A549 (cell line): Measurements from ENCODE around the gene PRR23E. TPM values are rescaled to one million over a fixed set of nuclear protein-coding genes. Genes with fewer than 3 reads are reported as not detected.

Experiments
- ATAC-seq, 2 experiments: fragments of 200-7000 bp in 1 of 2; fragments of >200 bp in 1 of 2; cut with Nextera tagmentation in 1 of 2; cut with Tn5 transposase in 1 of 2; 3 replicates each; pipeline versions ENCODE4 v1.8.0 to v1.9.1; 2018 to 2020; ENCODE audit warnings: mild to moderate bottlenecking in 1 of 2, moderate library complexity in 1 of 2
- CTCF ChIA-PET: fragments of 300-600 bp; sonication (Branson Sonifier 250); formaldehyde crosslinking; extraction: SDS; loops from one replicate; lab custom pipeline; 2021; ENCODE audit warnings: antibody characterized with exemption, inconsistent platforms; lab: Yijun Ruan, JAX
- POLR2A ChIA-PET: fragments of 350-600 bp; formaldehyde crosslinking; extraction: SDS; loops from one replicate; lab custom pipeline; 2021; ENCODE audit warnings: antibody characterized with exemption, inconsistent platforms; lab: Yijun Ruan, JAX
- DNase-seq, 2 experiments: peaks; one replicate each; pipeline versions ENCODE4 v3.0.0 to v3.0.0-alpha.2; 2011 to 2016; ENCODE audit warnings: low read depth in 1 of 2, low spot score in 1 of 2
- FAIRE-seq: peaks from 2 replicates; lab custom pipeline; 2011; peaks lifted over from hg19 to GRCh38; lab: Jason Lieb, UNC
- H3K27ac ChIP-seq, 2 experiments: fragments of >200 bp; sonication (Bioruptor Twin); formaldehyde crosslinking; 3 replicates each; pipeline ENCODE4 v1.5.1; 2016 to 2017
- H3K4me1 ChIP-seq: fragments of >200 bp; sonication (Bioruptor Twin); formaldehyde crosslinking; 3 replicates; pipeline ENCODE4 v1.6.1; 2016
- H3K4me2 ChIP-seq: fragments of >200 bp; sonication (Bioruptor Twin); formaldehyde crosslinking; 3 replicates; pipeline ENCODE4 v1.6.1; 2016
- H3K4me3 ChIP-seq: fragments of >200 bp; sonication (Bioruptor Twin); formaldehyde crosslinking; 3 replicates; pipeline ENCODE4 v1.5.1; 2016
- H3K9me3 ChIP-seq: fragments of >200 bp; sonication (Bioruptor Twin); formaldehyde crosslinking; 3 replicates; pipeline ENCODE4 v1.6.1; 2016
- BHLHE40 ChIP-seq: IDR thresholded peaks from 2 replicates; pipeline ENCODE4 v1.6.1; 2012; ENCODE audit warnings: low read depth, low read length, inconsistent platforms
- CBX2 ChIP-seq: fragments of 200-600 bp; sonication (generic); IDR thresholded peaks from 2 replicates; pipeline ENCODE4 v1.6.1; 2016; ENCODE audit warnings: low read depth, mild to moderate bottlenecking, borderline replicate concordance
- CBX8 ChIP-seq: fragments of 200-600 bp; sonication (generic); IDR thresholded peaks from 2 replicates; pipeline ENCODE4 v1.6.1; 2016
- CEBPB ChIP-seq, 2 experiments: fragments of >200 bp in 1 of 2; sonication (Bioruptor Twin) in 1 of 2; formaldehyde crosslinking in 1 of 2; IDR thresholded peaks; 2 replicates each; pipeline ENCODE4 v1.6.1; 2012 to 2016
- CHD4 ChIP-seq: fragments of 200-600 bp; sonication (generic); IDR thresholded peaks from 2 replicates; pipeline ENCODE4 v1.6.1; 2016; ENCODE audit warnings: antibody characterized with exemption, mild to moderate bottlenecking, borderline replicate concordance
- EHF ChIP-seq: fragments of 250-450 bp; sonication (Bioruptor Pico); IDR thresholded peaks from 2 replicates; pipeline ENCODE4 v1.5.0; 2020; ENCODE audit warnings: mild to moderate bottlenecking
- EHMT2 ChIP-seq: fragments of 200-600 bp; sonication (generic); IDR thresholded peaks from 2 replicates; pipeline ENCODE4 v1.6.1; 2016; ENCODE audit warnings: antibody characterized with exemption, low read depth, mild to moderate bottlenecking, moderate library complexity
- ESRRA ChIP-seq: fragments of 150-350 bp; IDR thresholded peaks from 2 replicates; pipeline ENCODE4 v1.6.1; 2014; ENCODE audit warnings: mild to moderate bottlenecking, low read length, borderline replicate concordance
- FOSB ChIP-seq: fragments of 250-450 bp; sonication (Bioruptor Pico); IDR thresholded peaks from 2 replicates; pipeline ENCODE4 v1.5.0; 2020; ENCODE audit warnings: mild to moderate bottlenecking, moderate library complexity
- FOSL2 ChIP-seq, 2 experiments: fragments of 450-650 bp in 1 of 2; fragments of >200 bp in 1 of 2; sonication (Bioruptor Twin) in 1 of 2; formaldehyde crosslinking; IDR thresholded peaks; 2 replicates each; pipeline versions ENCODE4 v1.5.0 to v1.6.1; 2016 to 2020; ENCODE audit warnings: mild to moderate bottlenecking in 1 of 2, moderate library complexity in 1 of 2
- FOXS1 ChIP-seq: fragments of 250-450 bp; sonication (Bioruptor Pico); IDR thresholded peaks from 2 replicates; pipeline ENCODE4 v1.5.0; 2020; ENCODE audit warnings: mild to moderate bottlenecking, moderate library complexity
- GATA3 ChIP-seq: IDR thresholded peaks from 2 replicates; pipeline ENCODE4 v1.6.1; 2012; ENCODE audit warnings: borderline replicate concordance
- HDAC2 ChIP-seq: fragments of 200-600 bp; sonication (generic); IDR thresholded peaks from 2 replicates; pipeline ENCODE4 v1.6.1; 2016
- HOXB13 ChIP-seq: fragments of 250-450 bp; sonication (Bioruptor Pico); IDR thresholded peaks from 2 replicates; pipeline ENCODE4 v1.5.0; 2020; ENCODE audit warnings: low read depth, mild to moderate bottlenecking, moderate library complexity
- KDM5A ChIP-seq: fragments of 200-600 bp; sonication (generic); IDR thresholded peaks from 2 replicates; pipeline ENCODE4 v1.6.1; 2016; ENCODE audit warnings: antibody characterized with exemption, mild to moderate bottlenecking
- MYC ChIP-seq: IDR thresholded peaks from 2 replicates; pipeline ENCODE4 v1.6.1; 2012; ENCODE audit warnings: mild to moderate bottlenecking, inconsistent platforms, low read length, improper control_type of control experiment, borderline replicate concordance
- PHF8 ChIP-seq: fragments of 200-600 bp; sonication (generic); IDR thresholded peaks from 2 replicates; pipeline ENCODE4 v1.6.1; 2016; ENCODE audit warnings: low read depth, mild to moderate bottlenecking, antibody characterized with exemption, moderate library complexity, borderline replicate concordance
- POLR2AphosphoS2 ChIP-seq: conservative IDR thresholded peaks from 2 replicates; pipeline ENCODE4 v1.6.1; 2012; ENCODE audit warnings: low read length, improper control_type of control experiment, inconsistent platforms
- RCOR1 ChIP-seq: fragments of 150-350 bp; IDR thresholded peaks from 2 replicates; pipeline ENCODE4 v1.6.1; 2014; ENCODE audit warnings: antibody characterized with exemption, low read length, low read depth
- SMC3 ChIP-seq: fragments of >200 bp; sonication (Bioruptor Twin); formaldehyde crosslinking; IDR thresholded peaks from 3 replicates; pipeline ENCODE4 v1.6.1; 2018; ENCODE audit warnings: inconsistent platforms
- SREBF2 ChIP-seq: fragments of 450-650 bp; IDR thresholded peaks from 2 replicates; pipeline ENCODE4 v1.6.1; 2014; ENCODE audit warnings: mild to moderate bottlenecking, moderate library complexity
- ZC3H11A ChIP-seq: fragments of 450-650 bp; IDR thresholded peaks from 2 replicates; pipeline ENCODE4 v1.6.1; 2014; ENCODE audit warnings: antibody characterized with exemption, mild to moderate bottlenecking
- ZFP36 ChIP-seq: fragments of 450-650 bp; IDR thresholded peaks from 2 replicates; pipeline ENCODE4 v1.6.1; 2014; ENCODE audit warnings: borderline replicate concordance; ENCODE audit not compliant: partially characterized antibody
- ZNF302 ChIP-seq: fragments of 250-450 bp; sonication (Bioruptor Pico); IDR thresholded peaks from 2 replicates; pipeline ENCODE4 v1.9.0; 2021; ENCODE audit warnings: inconsistent platforms, mild to moderate bottlenecking, moderate library complexity
- WGBS: methylation state at CpG from one replicate; pipeline ENCODE4 v1.1.6; 2017; ENCODE audit errors: missing lambda C conversion rate; 5-methylcytosine and 5-hydroxymethylcytosine counted together
- polyA plus RNA-seq, 4 experiments: library from polyadenylated mRNA; depleted of rRNA in 3 of 4; stranded (reverse); fragments of >200 nt; fragmentation: RNase III in 1 of 4; extraction: RNeasy Plus Mini Kit Qiagen cat#74134 plus additional on column Dnase treatment in 1 of 4; gene quantifications; 2 replicates in 3 of 4; 3 replicates in 1 of 4; pipeline ENCODE4 v1.2.3, GENCODE V29; 2011 to 2017
- TF ChIP-seq, protein P1 (sequence below): fragments of 150-350 bp; IDR thresholded peaks from 2 replicates; pipeline ENCODE4 v1.6.1; 2014; ENCODE audit warnings: low read depth, mild to moderate bottlenecking, low read length
- TF ChIP-seq, protein P2 (sequence below): IDR thresholded peaks from 2 replicates; pipeline ENCODE4 v1.6.1; 2012
- TF ChIP-seq, protein P3 (sequence below): fragments of >200 bp; sonication (Bioruptor Twin); formaldehyde crosslinking; IDR thresholded peaks from 3 replicates; pipeline ENCODE4 v1.5.1; 2016

PRR23E gene
- polyA plus RNA-seq, 2 of the 4 experiments (the other 2 are of a cell fraction): not detected

DNA sequence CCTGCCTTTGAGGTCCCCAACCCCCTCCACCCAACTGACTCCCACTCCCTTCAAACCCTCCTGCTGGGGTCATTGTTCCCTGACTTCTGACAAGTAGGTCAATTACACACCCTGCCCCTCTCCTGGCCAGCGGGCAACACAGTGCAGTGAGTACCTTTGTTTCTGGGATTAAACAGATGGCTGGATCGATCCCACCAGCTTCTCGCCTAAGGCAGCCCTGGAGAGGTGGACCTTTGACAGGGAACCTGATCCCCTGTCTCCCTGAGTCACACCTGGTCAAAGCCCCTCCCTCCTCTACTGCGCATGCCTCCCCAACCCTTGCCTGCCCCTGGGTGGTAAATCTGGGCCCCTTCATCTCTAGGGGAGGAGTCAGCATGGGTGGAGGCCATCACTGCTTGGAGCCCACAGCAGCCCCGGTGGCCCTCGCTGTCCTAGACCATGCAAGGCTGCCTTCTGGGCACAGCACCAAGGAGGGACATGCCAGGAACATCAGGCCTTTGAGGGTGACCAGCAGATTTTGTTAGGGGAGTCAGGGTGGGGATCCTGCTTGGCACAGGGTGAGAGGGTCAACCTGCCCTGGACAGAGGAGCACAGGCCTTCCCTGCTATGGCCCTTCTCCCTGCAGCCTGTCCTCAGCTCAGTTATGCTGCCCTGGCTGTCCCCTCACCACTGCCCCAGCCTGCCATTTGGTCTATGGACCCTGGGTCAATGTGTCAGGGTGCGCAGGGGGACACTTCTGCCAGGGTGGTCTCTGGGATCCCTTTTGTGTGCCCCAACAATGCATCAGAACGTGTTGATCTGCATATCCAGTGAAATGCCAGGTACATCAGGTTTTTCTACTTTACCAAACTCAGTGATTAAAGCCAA lies 9.8 kb upstream of the PRR23E start:
- CTCF ChIA-PET: no interaction called here
- no peak for TF ChIP-seq FOSB (CRISPR knock-in tag)
- TF ChIP-seq CBX8: no peak
- no peak for TF ChIP-seq EHMT2
- TF ChIP-seq FOSL2 (IDR thresholded peaks at IDR 0.05): no peak
- TF ChIP-seq FOSL2 (CRISPR knock-in tag; IDR thresholded peaks at IDR 0.05): no peak
- TF ChIP-seq POLR2AphosphoS2: no peak
- no peak for TF ChIP-seq ZC3H11A
- no peak for ATAC-seq
- H3K27ac ChIP-seq: no peak overlapping the region
- no peak for FAIRE-seq
- POLR2A ChIA-PET: no interaction called here
- WGBS: 49% methylated on average over 6 of the region's 8 CpGs
- no peaks in the 10 kb centered on the region for H3K4me1 ChIP-seq
- no peak overlapping the region for H3K4me2 ChIP-seq
- 0 out of 3 replicates have a peak, but pooled peaks cover 4% of the 10 kb centered on the region for H3K9me3 ChIP-seq
- H3K4me3 ChIP-seq: no peak overlapping the region
- no peak for DNase-seq

DNA sequence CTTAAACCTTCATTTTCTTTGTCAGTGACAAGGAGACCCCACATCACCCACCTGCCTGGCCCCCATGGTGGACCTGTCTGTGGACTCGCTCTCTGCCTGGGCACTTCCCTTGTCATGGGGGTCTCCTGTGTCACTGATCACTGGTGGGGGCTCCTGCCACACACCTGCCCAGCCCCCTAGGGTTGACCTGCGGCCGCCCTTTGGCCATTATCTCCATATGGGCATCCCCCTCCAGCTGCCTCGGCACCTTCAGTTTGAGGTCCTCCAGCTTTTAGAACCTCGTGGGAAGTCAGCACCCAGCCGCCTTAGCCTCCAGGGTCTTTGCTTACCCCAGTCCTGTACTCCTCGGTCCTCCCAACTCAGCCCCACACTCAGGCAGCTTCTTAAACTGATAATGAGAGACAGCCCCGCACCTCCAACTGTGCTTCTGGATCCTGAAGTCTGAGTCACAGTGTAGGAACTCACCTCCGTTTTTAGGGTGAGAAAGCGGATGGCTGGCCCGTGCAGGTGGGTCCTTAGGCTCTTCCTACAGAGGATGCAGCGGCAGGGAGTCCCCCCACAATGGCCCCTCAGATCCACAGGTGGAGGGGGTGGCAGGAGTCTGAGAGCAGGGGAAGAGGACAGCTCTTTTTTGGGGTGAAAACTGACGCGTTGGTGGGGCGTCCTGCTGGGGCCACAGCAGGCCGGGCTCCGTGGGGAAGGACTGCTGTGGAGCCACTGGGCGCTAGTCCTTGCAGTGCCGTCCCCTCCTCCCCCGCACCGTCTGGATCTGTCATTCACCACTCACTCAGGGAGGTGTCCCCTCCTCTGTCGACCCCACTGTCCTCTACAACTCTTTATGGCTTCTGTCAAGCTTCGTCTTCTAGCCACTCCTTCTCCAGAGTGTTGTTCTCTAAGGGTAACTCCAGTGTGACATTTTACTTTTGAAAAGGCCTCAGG lies 8.7 kb upstream of the PRR23E start:
- no peak for ATAC-seq
- Histone ChIP-seq H3K4me3 (no peak overlapping the region), H3K4me2 (no peak overlapping the region), H3K9me3 (0 out of 3 replicates have a peak, but pooled peaks cover 4% of the 10 kb centered on the region), H3K27ac (no peak overlapping the region), H3K4me1 (no peaks in the 10 kb centered on the region)
- ChIA-PET CTCF (no interaction called here), POLR2A (no interaction called here)
- no peak for FAIRE-seq
- TF ChIP-seq BHLHE40: no peak
- TF ChIP-seq, protein P1, sequence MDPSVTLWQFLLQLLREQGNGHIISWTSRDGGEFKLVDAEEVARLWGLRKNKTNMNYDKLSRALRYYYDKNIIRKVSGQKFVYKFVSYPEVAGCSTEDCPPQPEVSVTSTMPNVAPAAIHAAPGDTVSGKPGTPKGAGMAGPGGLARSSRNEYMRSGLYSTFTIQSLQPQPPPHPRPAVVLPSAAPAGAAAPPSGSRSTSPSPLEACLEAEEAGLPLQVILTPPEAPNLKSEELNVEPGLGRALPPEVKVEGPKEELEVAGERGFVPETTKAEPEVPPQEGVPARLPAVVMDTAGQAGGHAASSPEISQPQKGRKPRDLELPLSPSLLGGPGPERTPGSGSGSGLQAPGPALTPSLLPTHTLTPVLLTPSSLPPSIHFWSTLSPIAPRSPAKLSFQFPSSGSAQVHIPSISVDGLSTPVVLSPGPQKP: no peak
- TF ChIP-seq ZNF302 (CRISPR knock-in tag): no peak
- TF ChIP-seq CBX2: no peak
- no peak for TF ChIP-seq ZFP36
- TF ChIP-seq SMC3: no peak
- no peak for TF ChIP-seq SREBF2
- TF ChIP-seq HDAC2: no peak
- TF ChIP-seq, protein P2, sequence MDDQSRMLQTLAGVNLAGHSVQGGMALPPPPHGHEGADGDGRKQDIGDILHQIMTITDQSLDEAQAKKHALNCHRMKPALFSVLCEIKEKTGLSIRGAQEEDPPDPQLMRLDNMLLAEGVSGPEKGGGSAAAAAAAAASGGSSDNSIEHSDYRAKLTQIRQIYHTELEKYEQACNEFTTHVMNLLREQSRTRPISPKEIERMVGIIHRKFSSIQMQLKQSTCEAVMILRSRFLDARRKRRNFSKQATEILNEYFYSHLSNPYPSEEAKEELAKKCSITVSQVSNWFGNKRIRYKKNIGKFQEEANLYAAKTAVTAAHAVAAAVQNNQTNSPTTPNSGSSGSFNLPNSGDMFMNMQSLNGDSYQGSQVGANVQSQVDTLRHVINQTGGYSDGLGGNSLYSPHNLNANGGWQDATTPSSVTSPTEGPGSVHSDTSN: no peak
- no peak for TF ChIP-seq RCOR1
- no peak for TF ChIP-seq PHF8
- no peak for TF ChIP-seq MYC
- TF ChIP-seq CHD4: no peak
- TF ChIP-seq, all 56 proteins: peak for 0
- DNase-seq: no peak
- WGBS: 55% methylated on average over 18 of the region's 23 CpGs

DNA sequence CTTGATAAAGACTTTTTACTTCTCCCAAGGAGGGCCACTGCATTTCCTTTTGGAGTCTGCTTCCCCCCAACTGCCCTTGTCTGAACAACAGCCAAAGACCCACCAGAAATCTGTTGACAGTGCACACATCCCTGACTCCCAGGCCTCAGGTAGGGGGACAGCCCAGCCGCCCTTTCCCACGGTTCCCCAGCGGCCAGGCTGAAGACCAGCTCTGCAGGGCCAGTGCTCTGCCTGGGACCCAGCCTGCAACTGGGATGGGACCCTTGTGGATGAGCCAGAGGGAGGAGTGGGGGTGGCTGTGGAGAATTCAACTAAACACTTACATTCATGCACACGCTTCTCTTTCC lies 8.1 kb upstream of the PRR23E start:
- Histone ChIP-seq H3K27ac (no peak overlapping the region), H3K4me1 (no peaks in the 10 kb centered on the region), H3K9me3 (no peaks in the 10 kb centered on the region), H3K4me3 (no peak overlapping the region), H3K4me2 (no peak overlapping the region)
- ChIA-PET CTCF (interaction anchor here (1.4 kb wide), 1 partner anchor 203 kb away, joined by 3 read pairs; no protein-coding TSS in a partner anchor), POLR2A (no interaction called here)
- FAIRE-seq (no peak), ATAC-seq (no peak), DNase-seq (no peak)
- WGBS: 57% methylated on average over 3 of the region's 4 CpGs
- TF ChIP-seq POLR2AphosphoS2 (no peak), KDM5A (no peak), FOSL2 (IDR thresholded peaks at IDR 0.05) (no peak), FOSL2 (CRISPR knock-in tag; IDR thresholded peaks at IDR 0.05) (no peak), ESRRA (no peak), EHF (CRISPR knock-in tag) (no peak), CEBPB (IDR thresholded peaks at IDR 0.05) (no peak), GATA3 (no peak), FOXS1 (CRISPR knock-in tag) (no peak), EHMT2 (no peak), CHD4 (no peak), HOXB13 (no peak)
- TF ChIP-seq, protein P3, sequence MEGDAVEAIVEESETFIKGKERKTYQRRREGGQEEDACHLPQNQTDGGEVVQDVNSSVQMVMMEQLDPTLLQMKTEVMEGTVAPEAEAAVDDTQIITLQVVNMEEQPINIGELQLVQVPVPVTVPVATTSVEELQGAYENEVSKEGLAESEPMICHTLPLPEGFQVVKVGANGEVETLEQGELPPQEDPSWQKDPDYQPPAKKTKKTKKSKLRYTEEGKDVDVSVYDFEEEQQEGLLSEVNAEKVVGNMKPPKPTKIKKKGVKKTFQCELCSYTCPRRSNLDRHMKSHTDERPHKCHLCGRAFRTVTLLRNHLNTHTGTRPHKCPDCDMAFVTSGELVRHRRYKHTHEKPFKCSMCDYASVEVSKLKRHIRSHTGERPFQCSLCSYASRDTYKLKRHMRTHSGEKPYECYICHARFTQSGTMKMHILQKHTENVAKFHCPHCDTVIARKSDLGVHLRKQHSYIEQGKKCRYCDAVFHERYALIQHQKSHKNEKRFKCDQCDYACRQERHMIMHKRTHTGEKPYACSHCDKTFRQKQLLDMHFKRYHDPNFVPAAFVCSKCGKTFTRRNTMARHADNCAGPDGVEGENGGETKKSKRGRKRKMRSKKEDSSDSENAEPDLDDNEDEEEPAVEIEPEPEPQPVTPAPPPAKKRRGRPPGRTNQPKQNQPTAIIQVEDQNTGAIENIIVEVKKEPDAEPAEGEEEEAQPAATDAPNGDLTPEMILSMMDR: no peak
